IMR-90 (cell line): Measurements from ENCODE around the gene PGLYRP3. TPM values are rescaled to one million over a fixed set of nuclear protein-coding genes. Genes with fewer than 3 reads are reported as not detected.

ENCODE experiments used
- ATAC-seq: fragments of 200-7000 bp; cut with Tn5 transposase; 2 replicates; pipeline ENCODE4 v1.9.1; 2020; ENCODE audit warnings: low read depth, mild to moderate bottlenecking, moderate library complexity
- BruUV-seq: library from RNA; stranded (reverse); fragments of 400-500 nt; replicated peaks from 2 replicates; lab custom pipeline; 2021; lab: Mats Ljungman, UMichigan
- CTCF ChIA-PET: fragments of 300-600 bp; formaldehyde crosslinking; extraction: SDS; loops from one replicate; lab custom pipeline; 2021; ENCODE audit warnings: antibody characterized with exemption; lab: Yijun Ruan, JAX
- POLR2A ChIA-PET: fragments of 300-600 bp; sonication (Branson Sonifier 250); formaldehyde crosslinking; loops from one replicate; lab custom pipeline; 2022; ENCODE audit warnings: antibody characterized with exemption; ENCODE audit not compliant: unreplicated experiment; lab: Charles Lee
- DNase-seq: peaks from one replicate; pipeline ENCODE4 v3.0.0; 2013
- H2AFZ ChIP-seq: replicated peaks from 2 replicates; pipeline ENCODE3; 2013; ENCODE audit warnings: low read length, mild to moderate bottlenecking; ENCODE audit not compliant: poor library complexity
- H2AK5ac ChIP-seq: 2 replicates; pipeline ENCODE4 v1.6.1; 2013; ENCODE audit warnings: low read depth, low read length, inconsistent platforms
- H2AK9ac ChIP-seq: replicated peaks from 2 replicates; pipeline ENCODE3; 2013; ENCODE audit warnings: mild to moderate bottlenecking, low read depth, low read length, moderate library complexity; ENCODE audit not compliant: poor library complexity
- H2BK120ac ChIP-seq: 2 replicates; pipeline ENCODE4 v1.6.1; 2013; ENCODE audit warnings: low read depth, low read length, inconsistent platforms
- H2BK15ac ChIP-seq: 3 replicates; pipeline ENCODE4 v1.6.1; 2013; ENCODE audit warnings: low read depth, low read length, inconsistent platforms
- H2BK20ac ChIP-seq: 2 replicates; pipeline ENCODE4 v1.6.1; 2013; ENCODE audit warnings: low read depth, mild to moderate bottlenecking, inconsistent platforms, low read length, moderate library complexity
- H2BK5ac ChIP-seq: 2 replicates; pipeline ENCODE4 v1.6.1; 2013; ENCODE audit warnings: mild to moderate bottlenecking, low read depth, low read length, inconsistent platforms; ENCODE audit not compliant: poor library complexity, severe bottlenecking
- H3K14ac ChIP-seq: replicated peaks from 2 replicates; pipeline ENCODE4 v1.6.1; 2013; ENCODE audit warnings: low read depth, low read length, inconsistent platforms
- H3K18ac ChIP-seq: 2 replicates; pipeline ENCODE4 v1.6.1; 2013; ENCODE audit warnings: low read depth, low read length, control low read depth
- H3K23ac ChIP-seq: 2 replicates; pipeline ENCODE4 v1.6.1; 2013; ENCODE audit warnings: low read depth, low read length, inconsistent platforms
- H3K27ac ChIP-seq: 2 replicates; pipeline ENCODE4 v1.5.1; 2013; ENCODE audit warnings: mild to moderate bottlenecking, control low read depth, low read length; ENCODE audit not compliant: insufficient read depth
- H3K27me3 ChIP-seq: 2 replicates; pipeline ENCODE4 v1.6.1; 2013; ENCODE audit warnings: low read length; ENCODE audit not compliant: control insufficient read depth, insufficient read depth
- H3K36me3 ChIP-seq: 2 replicates; pipeline ENCODE4 v1.6.1; 2013; ENCODE audit warnings: low read length, mixed read lengths; ENCODE audit not compliant: control insufficient read depth, insufficient read depth
- H3K4ac ChIP-seq: 2 replicates; pipeline ENCODE4 v1.6.1; 2013; ENCODE audit warnings: low read depth, low read length, inconsistent platforms
- H3K4me1 ChIP-seq: 2 replicates; pipeline ENCODE4 v1.6.1; 2013; ENCODE audit warnings: low read length, mixed read lengths; ENCODE audit not compliant: control insufficient read depth, insufficient read depth
- H3K4me2 ChIP-seq: 2 replicates; pipeline ENCODE4 v1.6.1; 2013; ENCODE audit warnings: low read depth, mild to moderate bottlenecking, control low read depth, low read length, moderate library complexity
- H3K4me3 ChIP-seq: 2 replicates; pipeline ENCODE4 v1.5.1; 2013; ENCODE audit warnings: low read depth, mild to moderate bottlenecking, control low read depth, low read length, moderate library complexity; ENCODE audit not compliant: insufficient read depth
- H3K56ac ChIP-seq: 2 replicates; pipeline ENCODE4 v1.6.1; 2013; ENCODE audit warnings: low read length, inconsistent platforms; ENCODE audit not compliant: insufficient read depth; ENCODE audit errors: extremely low read depth
- H3K79me1 ChIP-seq, 2 experiments: 2 replicates each; pipeline ENCODE4 v1.6.1; 2013; ENCODE audit warnings: low read length in 2 of 2, inconsistent platforms in 1 of 2, low read depth in 1 of 2
- H3K9ac ChIP-seq: 2 replicates; pipeline ENCODE4 v1.6.1; 2013; ENCODE audit warnings: low read depth, low read length, control low read depth
- H3K9me1 ChIP-seq: 2 replicates; pipeline ENCODE4 v1.6.1; 2013; ENCODE audit warnings: low read length, inconsistent platforms; ENCODE audit not compliant: insufficient read depth
- H3K9me3 ChIP-seq: 2 replicates; pipeline ENCODE4 v1.6.1; 2013; ENCODE audit warnings: low read length; ENCODE audit not compliant: control insufficient read depth, insufficient read depth
- H4K20me1 ChIP-seq: 2 replicates; pipeline ENCODE4 v1.6.1; 2013; ENCODE audit warnings: low read length, inconsistent platforms; ENCODE audit not compliant: insufficient read depth
- H4K5ac ChIP-seq: 2 replicates; pipeline ENCODE4 v1.6.1; 2013; ENCODE audit warnings: mild to moderate bottlenecking, low read depth, low read length, control low read depth
- H4K8ac ChIP-seq, 2 experiments: 2 replicates each; pipeline ENCODE4 v1.6.1; 2013; ENCODE audit warnings: low read depth in 2 of 2, low read length in 2 of 2, control low read depth in 1 of 2, inconsistent platforms in 1 of 2
- H4K91ac ChIP-seq: 2 replicates; pipeline ENCODE4 v1.6.1; 2013; ENCODE audit warnings: low read depth, low read length, inconsistent platforms; ENCODE audit not compliant: insufficient read depth
- FOS ChIP-seq: fragments of 150-350 bp; IDR thresholded peaks from 2 replicates; pipeline ENCODE4 v1.6.1; 2016; ENCODE audit warnings: low read depth, low read length
- MAFK ChIP-seq: IDR thresholded peaks from 2 replicates; pipeline ENCODE4 v1.6.1; 2012; ENCODE audit warnings: low read depth, low read length, improper control_type of control experiment
- POLR2A ChIP-seq: IDR thresholded peaks from 2 replicates; pipeline ENCODE4 v1.6.1; 2012; ENCODE audit warnings: mild to moderate bottlenecking, low read depth, low read length
- RCOR1 ChIP-seq: IDR thresholded peaks from 2 replicates; pipeline ENCODE4 v1.6.1; 2012; ENCODE audit warnings: mild to moderate bottlenecking, low read length, improper control_type of control experiment; ENCODE audit not compliant: insufficient replicate concordance
- WGBS, 2 experiments: methylation state at CpG; one replicate each; pipeline versions ENCODE4 v1.1.5 to v1.1.7; 2013; ENCODE audit warnings: missing lambda C conversion rate in 2 of 2; ENCODE audit not compliant: insufficient read length in 1 of 2; ENCODE audit errors: extremely low coverage in 2 of 2; 5-methylcytosine and 5-hydroxymethylcytosine counted together
- dilution Hi-C: fragments of 300-500 bp; cut with HindIII; formaldehyde crosslinking; loops from one replicate; pipeline ENCODE4 v1.14.3; 2018; ENCODE audit warnings: low sequenced_read_pairs; ENCODE audit not compliant: unreplicated experiment
- in situ Hi-C: fragments of 300-500 bp; cut with MboI; formaldehyde crosslinking; loops from 3 replicates; pipeline ENCODE4 v1.14.3; 2019; ENCODE audit warnings: low sequenced_read_pairs, inconsistent platforms, mixed read lengths
- intact Hi-C: fragments of 100-400 bp; cut with micrococcal nuclease; formaldehyde crosslinking; loops from 2 replicates; pipeline ENCODE4 v1.10.0; 2022
- polyA plus RNA-seq, 3 experiments: library from polyadenylated mRNA; depleted of rRNA; stranded (reverse); fragments of >200 nt; gene quantifications; 2 replicates each; pipeline ENCODE4 v1.2.3, GENCODE V29; 2012; ENCODE audit warnings: low replicate concordance in 1 of 3
- total RNA-seq: library from RNA; depleted of rRNA; stranded (reverse); fragments of >200 nt; gene quantifications from 2 replicates; pipeline ENCODE4 v1.2.3, GENCODE V29; 2012
- TF ChIP-seq, protein P1 (sequence below): conservative IDR thresholded peaks from 2 replicates; pipeline ENCODE4 v1.5.1; 2012; ENCODE audit warnings: mild to moderate bottlenecking, low read depth, low read length, improper control_type of control experiment

PGLYRP3 gene
- total and polyA plus RNA-seq, 2 of the 4 experiments (the other 2 are of a cell fraction): not detected

DNA sequence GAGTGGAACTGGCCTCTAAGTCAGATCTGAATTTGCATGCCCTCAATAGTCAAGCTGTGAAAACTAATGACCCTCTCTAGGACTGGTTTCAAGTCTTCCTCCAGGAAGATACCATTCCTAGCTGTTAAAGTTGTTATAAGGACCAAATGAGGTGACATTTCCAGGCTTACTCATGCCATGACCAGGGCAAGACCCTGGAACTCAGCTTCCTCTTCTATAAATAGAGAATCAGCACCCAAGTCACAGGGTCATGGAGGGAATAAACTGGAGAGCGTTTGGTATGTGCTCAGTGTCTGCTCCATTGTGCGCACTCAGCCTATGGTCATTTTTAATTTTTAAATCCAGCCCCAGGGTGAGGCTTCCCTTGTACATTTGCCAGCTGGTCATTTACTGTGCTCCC is 47.4 kb upstream of the PGLYRP3 start:
- Histone ChIP-seq H3K27me3 (peaks cover 15% of the 10 kb centered on the region), H3K4me2 (no peak overlapping the region), H4K91ac (no peak overlapping the region), H3K23ac (no peak overlapping the region), H3K18ac (no peak overlapping the region), H3K36me3 (no peaks in the 10 kb centered on the region), H3K4ac (no peak overlapping the region), H3K27ac (no peak overlapping the region), H2AK5ac (no peak overlapping the region), H3K4me3 (no peak overlapping the region), H2AFZ (no peak overlapping the region), H4K5ac (no peak overlapping the region), H3K9me1 (no peaks in the 10 kb centered on the region), H3K4me1 (no peaks in the 10 kb centered on the region), H3K79me1 (no peaks in the 10 kb centered on the region), H3K56ac (no peak overlapping the region), H4K8ac (no peak overlapping the region), H3K9ac (no peak overlapping the region), H2AK9ac (no peak overlapping the region), H2BK15ac (no peak overlapping the region), H3K14ac (no peak overlapping the region), H3K9me3 (no peaks in the 10 kb centered on the region), H2BK20ac (no peak overlapping the region), H4K20me1 (no peaks in the 10 kb centered on the region), H2BK120ac (no peak overlapping the region), H2BK5ac (no peak overlapping the region)
- in situ Hi-C loops: no loop called here
- ChIA-PET CTCF (no interaction called here), POLR2A (no interaction called here)
- dilution Hi-C loops: no loop called here
- 100% methylated on average over 1 of the region's 2 CpGs; no CpG with 5 or more reads in 1 of the 2 experiments for WGBS, 2 experiments
- DNase-seq (no peak), ATAC-seq (no peak)
- intact Hi-C loops: no loop called here
- BruUV-seq: no TSS peak
- TF ChIP-seq, protein P1, sequence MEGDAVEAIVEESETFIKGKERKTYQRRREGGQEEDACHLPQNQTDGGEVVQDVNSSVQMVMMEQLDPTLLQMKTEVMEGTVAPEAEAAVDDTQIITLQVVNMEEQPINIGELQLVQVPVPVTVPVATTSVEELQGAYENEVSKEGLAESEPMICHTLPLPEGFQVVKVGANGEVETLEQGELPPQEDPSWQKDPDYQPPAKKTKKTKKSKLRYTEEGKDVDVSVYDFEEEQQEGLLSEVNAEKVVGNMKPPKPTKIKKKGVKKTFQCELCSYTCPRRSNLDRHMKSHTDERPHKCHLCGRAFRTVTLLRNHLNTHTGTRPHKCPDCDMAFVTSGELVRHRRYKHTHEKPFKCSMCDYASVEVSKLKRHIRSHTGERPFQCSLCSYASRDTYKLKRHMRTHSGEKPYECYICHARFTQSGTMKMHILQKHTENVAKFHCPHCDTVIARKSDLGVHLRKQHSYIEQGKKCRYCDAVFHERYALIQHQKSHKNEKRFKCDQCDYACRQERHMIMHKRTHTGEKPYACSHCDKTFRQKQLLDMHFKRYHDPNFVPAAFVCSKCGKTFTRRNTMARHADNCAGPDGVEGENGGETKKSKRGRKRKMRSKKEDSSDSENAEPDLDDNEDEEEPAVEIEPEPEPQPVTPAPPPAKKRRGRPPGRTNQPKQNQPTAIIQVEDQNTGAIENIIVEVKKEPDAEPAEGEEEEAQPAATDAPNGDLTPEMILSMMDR: no peak
- no peak for TF ChIP-seq POLR2A
- no peak for TF ChIP-seq RCOR1
- TF ChIP-seq FOS: no peak
- no peak for TF ChIP-seq MAFK
